IgD-negative memory B cell (primary cell): ENCODE results near the gene FAM174C. TPM values are rescaled to one million over a fixed set of nuclear protein-coding genes. Genes with fewer than 3 reads are reported as not detected.

Experiments used
- H3K27ac Mint-ChIP-seq, 3 donors: one replicate each; pipeline ENCODE4 v1.8.0; 2020 to 2022; ENCODE audit warnings: mild to moderate bottlenecking in 3 of 3, mixed read lengths in 3 of 3, moderate library complexity in 1 of 3
- H3K27me3 Mint-ChIP-seq: one replicate; pipeline ENCODE4 v1.8.0; 2021; ENCODE audit warnings: mixed read lengths
- H3K36me3 Mint-ChIP-seq: one replicate; pipeline ENCODE4 v1.8.0; 2020; ENCODE audit warnings: mild to moderate bottlenecking, mixed read lengths
- H3K4me1 Mint-ChIP-seq, 3 donors: one replicate each; pipeline ENCODE4 v1.8.0; 2020 to 2022; ENCODE audit warnings: mixed read lengths in 3 of 3, mild to moderate bottlenecking in 1 of 3
- H3K4me3 Mint-ChIP-seq, 4 donors: one replicate each; pipeline ENCODE4 v1.8.0; 2020 to 2022; ENCODE audit warnings: mild to moderate bottlenecking in 4 of 4, mixed read lengths in 4 of 4, moderate library complexity in 3 of 4
- H3K9me3 Mint-ChIP-seq, 3 donors: one replicate each; pipeline ENCODE4 v1.8.0; 2020 to 2021; ENCODE audit warnings: mixed read lengths in 3 of 3, mild to moderate bottlenecking in 1 of 3
- polyA plus RNA-seq: library from polyadenylated mRNA; unstranded; fragments of 300-500 nt; fragmentation: Illumina TruSeq; gene quantifications from one replicate; pipeline ENCODE4 v1.2.3, GENCODE V29; 2021

FAM174C gene
- polyA plus RNA-seq, 1 donor from 2014 or later, result 115 TPM

DNA sequence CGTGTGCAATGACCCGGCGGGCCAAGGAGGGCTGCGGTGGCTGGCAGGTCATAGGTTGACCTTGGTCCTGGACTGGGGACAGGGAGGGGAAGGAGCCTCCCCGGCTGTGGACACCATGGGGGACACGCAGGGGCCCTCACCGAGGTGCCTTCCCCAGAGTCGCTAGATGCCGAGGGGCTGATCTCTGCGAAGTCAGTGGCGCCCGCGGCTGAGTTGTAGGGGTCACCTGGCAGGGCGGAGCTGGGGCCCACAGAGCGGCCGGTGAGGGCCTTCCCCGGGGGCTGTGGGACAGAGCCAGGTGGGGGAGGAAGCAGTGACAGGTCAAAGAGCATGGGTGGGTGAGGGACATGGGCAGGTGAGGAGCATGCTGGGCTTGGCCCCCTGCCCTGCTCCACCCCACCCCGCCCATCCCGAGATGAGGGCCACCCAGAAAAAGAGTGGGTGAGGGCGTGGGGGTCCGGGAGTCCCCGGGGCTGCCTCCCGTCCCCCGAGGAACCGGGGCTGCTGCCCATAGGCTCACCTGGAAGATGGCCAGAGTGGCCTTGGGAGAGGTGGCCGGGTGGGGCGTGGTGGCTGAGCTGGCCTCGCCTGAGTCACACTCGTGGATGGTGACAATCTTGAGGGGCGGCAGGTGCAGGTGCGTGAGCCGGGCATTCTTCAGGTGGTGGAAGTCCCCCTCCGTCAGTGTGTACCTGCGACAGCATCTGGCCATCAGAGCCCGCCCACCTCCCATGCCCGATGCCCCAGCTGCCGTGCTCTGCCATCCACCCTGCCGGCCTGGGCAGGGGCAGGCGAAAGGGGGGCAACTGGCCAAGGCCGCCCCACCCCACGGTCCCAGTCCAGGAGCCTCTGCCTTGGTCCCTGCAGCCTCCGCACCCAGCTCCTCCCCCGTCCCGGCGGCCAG lies 41.0 kb upstream of the FAM174C start:
- peaks cover 6% of the 10 kb centered on the region for H3K27me3 Mint-ChIP-seq
- H3K4me1 Mint-ChIP-seq, result peaks cover 0 to 8% (median 5%) of the 10 kb centered on the region in 3 donors
- H3K4me3 Mint-ChIP-seq, result no peak overlapping the region
- no peak overlapping the region for H3K27ac Mint-ChIP-seq
- H3K9me3 Mint-ChIP-seq, result peaks cover 0 to 2% (median 0%) of the 10 kb centered on the region in 3 donors
- H3K36me3 Mint-ChIP-seq, result no peaks in the 10 kb centered on the region

- no peaks in the 10 kb centered on the region for H3K36me3 Mint-ChIP-seq
- peaks cover 6% of the 10 kb centered on the region for H3K27me3 Mint-ChIP-seq
- H3K27ac Mint-ChIP-seq, result no peak overlapping the region
- peaks cover 0 to 2% (median 0%) of the 10 kb centered on the region in 3 donors for H3K9me3 Mint-ChIP-seq
- H3K4me3 Mint-ChIP-seq, result no peak overlapping the region
- H3K4me1 Mint-ChIP-seq, result peaks cover 0 to 9% (median 7%) of the 10 kb centered on the region in 3 donors
Measured at GRCh38 chr19:1234955-1235380, 40.4 kb upstream of the FAM174C start.

- no peak overlapping the region for H3K27ac Mint-ChIP-seq
- peaks cover 0 to 2% (median 0%) of the 10 kb centered on the region in 3 donors for H3K9me3 Mint-ChIP-seq
- H3K4me1 Mint-ChIP-seq, result peaks cover 0 to 9% (median 7%) of the 10 kb centered on the region in 3 donors
- H3K27me3 Mint-ChIP-seq, result peaks cover 6% of the 10 kb centered on the region
- no peak overlapping the region for H3K4me3 Mint-ChIP-seq
- no peaks in the 10 kb centered on the region for H3K36me3 Mint-ChIP-seq
Measured at GRCh38 chr19:1235625-1236538, 39.4 kb upstream of the FAM174C start.

DNA sequence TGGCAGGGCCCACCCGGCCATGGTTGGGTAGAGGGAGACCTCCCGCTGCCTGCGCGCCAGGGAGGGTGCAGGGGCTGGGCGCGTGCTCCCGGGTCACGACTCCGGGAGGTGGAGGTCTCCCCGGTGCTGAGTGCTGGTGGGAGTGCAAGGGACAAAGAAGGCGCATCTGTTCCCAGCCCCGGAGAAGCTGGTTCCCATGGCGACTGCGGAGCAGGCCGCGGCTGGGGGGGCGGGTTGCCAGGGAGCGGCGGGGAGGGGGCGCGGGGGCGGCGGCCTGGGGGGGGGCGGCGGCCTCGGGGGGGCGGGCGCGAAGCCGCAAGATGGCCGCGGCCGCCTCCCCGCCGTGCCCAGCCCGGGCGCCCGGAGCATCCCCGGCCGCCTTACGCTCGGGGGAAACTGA lies 38.8 kb upstream of the FAM174C start:
- peaks cover 8% of the 10 kb centered on the region for H3K27me3 Mint-ChIP-seq
- H3K9me3 Mint-ChIP-seq, result peaks cover 0 to 2% (median 0%) of the 10 kb centered on the region in 3 donors
- H3K36me3 Mint-ChIP-seq, result peaks cover 2% of the 10 kb centered on the region
- H3K4me3 Mint-ChIP-seq, result no peak overlapping the region
- H3K4me1 Mint-ChIP-seq, result peaks cover 4 to 12% (median 10%) of the 10 kb centered on the region in 3 donors
- H3K27ac Mint-ChIP-seq, result no peak overlapping the region

- no peak overlapping the region for H3K4me3 Mint-ChIP-seq
- peaks cover 0 to 2% (median 0%) of the 10 kb centered on the region in 3 donors for H3K9me3 Mint-ChIP-seq
- H3K4me1 Mint-ChIP-seq, result peaks cover 5 to 13% (median 11%) of the 10 kb centered on the region in 3 donors
- H3K27ac Mint-ChIP-seq, result no peak overlapping the region
- peaks cover 2% of the 10 kb centered on the region for H3K36me3 Mint-ChIP-seq
- H3K27me3 Mint-ChIP-seq, result peaks cover 8% of the 10 kb centered on the region
Measured at GRCh38 chr19:1237027-1237659, 38.2 kb upstream of the FAM174C start.

DNA sequence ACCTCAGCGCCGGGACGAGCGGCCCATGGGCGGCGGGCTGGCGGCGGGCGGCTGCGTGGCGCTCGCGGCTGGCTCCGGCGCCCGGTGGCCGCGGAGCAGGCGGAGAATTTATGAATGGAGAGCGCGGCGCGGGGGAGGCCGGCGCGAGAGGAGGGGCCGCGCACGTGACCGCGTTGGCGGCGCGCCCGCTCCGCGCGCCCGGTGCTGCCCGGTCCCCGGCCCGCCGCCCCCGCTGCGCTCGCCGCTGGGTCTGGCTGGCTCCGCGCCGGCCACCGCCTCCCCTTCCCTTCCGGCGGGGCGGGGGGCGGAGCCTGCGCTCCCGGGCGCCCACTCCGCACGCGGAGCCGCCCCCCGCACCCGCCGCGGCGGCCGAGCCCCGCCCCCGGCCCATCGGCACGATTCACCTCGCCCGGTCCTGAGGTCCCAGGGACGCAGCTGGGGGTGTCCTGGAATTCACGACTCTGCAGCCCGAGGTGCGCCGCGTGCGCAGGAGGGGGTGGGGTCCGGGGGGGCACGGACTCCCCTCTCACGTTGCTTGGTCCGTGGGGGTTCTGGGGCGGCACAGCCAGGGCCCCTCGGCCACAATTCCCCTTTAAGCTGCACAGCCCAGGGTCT lies 37.5 kb upstream of the FAM174C start, which contains the start of gene CBARP:
CBARP (minus strand) TSS at position 252 of the 615 bp plus-strand sequence. CDS start 1,905 bp downstream, outside the sequence.
- peak within 1 kb of the TSS; percentile 63 to 95 (median 71) for H3K27ac Mint-ChIP-seq
- H3K4me1 Mint-ChIP-seq, result peaks cover 5 to 13% (median 12%) of the 10 kb centered on the region in 3 donors
- H3K4me3 Mint-ChIP-seq, result peak within 1 kb of the TSS; percentile 84 to 94 (median 88)
- peaks cover 0 to 2% (median 0%) of the 10 kb centered on the region in 3 donors for H3K9me3 Mint-ChIP-seq
- H3K36me3 Mint-ChIP-seq, result peaks cover 2% of the 10 kb centered on the region
- peaks cover 8% of the 10 kb centered on the region for H3K27me3 Mint-ChIP-seq

GRCh38 chr19:1238369-1239303 lies 36.7 kb upstream of the FAM174C start:
- Mint-ChIP-seq H3K36me3 (peaks cover 2% of the 10 kb centered on the region), H3K27me3 (peaks cover 8% of the 10 kb centered on the region), H3K27ac (peak overlapping the region; percentile 63 to 95 (median 71)), H3K4me1 (peaks cover 5 to 18% (median 13%) of the 10 kb centered on the region in 3 donors), H3K4me3 (peak overlapping the region; percentile 84 to 94 (median 88)), H3K9me3 (peaks cover 0 to 2% (median 0%) of the 10 kb centered on the region in 3 donors)

- Mint-ChIP-seq H3K27me3 (peaks cover 8% of the 10 kb centered on the region), H3K36me3 (peaks cover 2% of the 10 kb centered on the region), H3K27ac (peak overlapping the region; percentile 63 to 95 (median 71))
Measured at GRCh38 chr19:1239420-1239795, 35.9 kb upstream of the FAM174C start.

DNA sequence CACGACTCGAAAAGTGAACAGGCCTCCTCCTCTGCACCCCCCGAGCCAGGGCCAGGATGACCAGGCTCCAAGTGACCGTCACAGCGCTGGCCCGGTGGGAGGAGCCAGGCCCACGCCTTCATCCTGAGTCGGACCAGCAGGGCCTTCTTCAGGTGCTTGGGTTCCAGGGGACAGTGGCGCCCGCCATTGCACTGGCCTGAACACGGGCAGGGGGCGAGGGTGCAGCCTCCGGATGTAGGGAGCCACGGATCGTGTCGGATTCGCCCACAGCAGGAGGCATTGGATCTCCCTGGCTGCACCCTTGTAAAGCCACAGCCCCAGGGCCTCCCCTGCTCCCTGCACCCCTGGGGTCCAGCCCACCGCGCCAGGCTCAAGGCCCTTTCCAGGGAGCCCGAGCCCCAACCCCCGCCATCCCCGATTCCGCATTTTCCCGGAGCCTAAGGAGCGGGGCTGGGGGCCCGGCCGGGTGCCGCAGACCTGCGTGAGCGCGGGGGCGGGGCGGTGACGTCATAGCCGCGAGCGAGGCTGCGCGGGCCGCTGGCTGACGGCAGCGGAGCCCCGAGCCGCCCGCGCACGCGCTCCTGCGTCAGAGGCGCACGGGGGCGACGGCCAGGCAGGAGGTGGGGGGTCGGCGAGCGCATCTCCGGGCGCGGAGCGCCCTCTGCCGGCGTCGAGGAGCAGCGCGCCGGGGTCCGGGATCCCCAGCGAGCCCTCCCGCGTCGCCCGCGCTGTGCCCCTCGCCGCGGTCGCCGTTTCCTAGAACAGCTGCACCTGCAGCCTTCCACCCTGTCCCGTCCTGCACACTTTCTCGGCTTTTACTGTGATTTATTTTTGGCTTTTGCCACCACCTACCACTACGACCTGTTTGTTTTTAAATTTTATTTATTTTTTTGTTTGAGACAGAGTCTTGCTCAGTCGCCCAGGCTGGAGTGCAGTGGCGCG lies 35.3 kb upstream of the FAM174C start:
- H3K4me1 Mint-ChIP-seq, result peaks cover 10 to 20% (median 15%) of the 10 kb centered on the region in 3 donors
- peaks cover 8% of the 10 kb centered on the region for H3K27me3 Mint-ChIP-seq
- H3K9me3 Mint-ChIP-seq, result peaks cover 0 to 2% (median 0%) of the 10 kb centered on the region in 3 donors
- H3K36me3 Mint-ChIP-seq, result peaks cover 2% of the 10 kb centered on the region
- H3K4me3 Mint-ChIP-seq, result peak overlapping the region in 3 of 4 donors; percentile 59 to 87 (median 74)
- peak overlapping the region in 2 of 3 donors; percentile 63 to 95 for H3K27ac Mint-ChIP-seq

More at GRCh38 chr19:1239420-1239795, 35.9 kb upstream of the FAM174C start:
- H3K9me3 Mint-ChIP-seq, result peaks cover 0 to 2% (median 0%) of the 10 kb centered on the region in 3 donors
- H3K4me1 Mint-ChIP-seq, result peaks cover 6 to 18% (median 13%) of the 10 kb centered on the region in 3 donors
- H3K4me3 Mint-ChIP-seq, result peak overlapping the region; percentile 55 to 90 (median 76)

DNA sequence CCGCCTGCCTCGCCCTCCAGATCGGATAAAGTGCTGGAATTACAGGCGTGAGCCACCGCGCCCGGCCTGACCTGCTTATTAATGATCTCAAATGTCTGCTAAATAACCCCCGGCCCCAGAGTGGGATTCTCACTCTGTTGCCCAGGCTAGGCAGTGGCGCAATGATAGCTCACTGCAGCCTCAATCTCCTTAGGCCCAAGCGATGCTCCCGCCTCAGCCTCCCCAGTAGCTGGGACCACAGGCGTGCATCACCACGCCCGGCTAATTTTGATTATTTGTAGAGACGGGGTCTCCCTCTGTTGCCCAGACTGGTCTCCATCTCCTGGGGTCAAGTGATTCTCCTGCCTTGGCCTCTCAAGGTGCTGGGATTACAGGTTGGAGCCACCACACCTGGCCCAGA lies 34.4 kb upstream of the FAM174C start:
- H3K36me3 Mint-ChIP-seq, result peaks cover 2% of the 10 kb centered on the region
- peak overlapping the region in 3 of 4 donors; percentile 83 to 95 (median 89) for H3K4me3 Mint-ChIP-seq
- peaks cover 10 to 20% (median 15%) of the 10 kb centered on the region in 3 donors for H3K4me1 Mint-ChIP-seq
- peak overlapping the region; percentile 81 to 97 (median 95) for H3K27ac Mint-ChIP-seq
- H3K27me3 Mint-ChIP-seq, result peaks cover 8% of the 10 kb centered on the region
- H3K9me3 Mint-ChIP-seq, result peaks cover 0 to 2% (median 0%) of the 10 kb centered on the region in 3 donors

DNA sequence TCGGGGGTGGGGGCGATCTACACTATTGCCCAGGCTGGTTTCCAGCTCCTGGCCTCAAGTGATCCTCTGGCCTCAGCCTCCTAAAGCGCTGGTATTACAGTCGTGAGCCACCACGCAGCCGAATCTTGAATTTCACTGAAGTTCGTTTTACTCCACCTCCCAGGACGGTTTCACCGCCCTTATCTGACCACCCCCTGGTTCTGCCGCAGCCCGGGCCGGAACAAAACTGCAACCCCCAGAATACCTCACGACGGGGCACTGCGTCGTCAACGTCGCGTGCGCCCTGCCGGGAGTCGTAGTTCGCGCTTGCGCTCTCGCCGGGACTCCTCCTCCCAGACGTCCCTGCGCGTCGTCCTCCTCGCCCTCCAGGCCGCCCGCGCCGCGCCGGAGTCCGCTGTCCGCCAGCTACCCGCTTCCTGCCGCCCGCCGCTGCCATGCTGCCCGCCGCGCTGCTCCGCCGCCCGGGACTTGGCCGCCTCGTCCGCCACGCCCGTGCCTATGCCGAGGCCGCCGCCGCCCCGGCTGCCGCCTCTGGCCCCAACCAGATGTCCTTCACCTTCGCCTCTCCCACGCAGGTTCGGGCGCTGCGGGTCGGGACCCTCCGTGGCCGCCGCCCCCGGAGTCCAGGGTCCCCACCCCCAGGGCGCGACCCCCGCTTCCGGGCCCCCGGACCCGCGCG lies 33.8 kb upstream of the FAM174C start, which contains the start of gene ATP5F1D:
ATP5F1D (plus strand) TSS at position 335 of the 679 bp plus-strand sequence; CDS start at position 435, 100 bp downstream.
- H3K4me1 Mint-ChIP-seq, result peaks cover 10 to 24% (median 17%) of the 10 kb centered on the region in 3 donors
- H3K9me3 Mint-ChIP-seq, result peaks cover 0 to 2% (median 0%) of the 10 kb centered on the region in 3 donors
- peak within 1 kb of the TSS; percentile 81 to 97 (median 95) for H3K27ac Mint-ChIP-seq

More for the DNA sequence above, 33.8 kb upstream of the FAM174C start, which contains the start of gene ATP5F1D:
- peaks cover 2% of the 10 kb centered on the region for H3K36me3 Mint-ChIP-seq
- H3K4me3 Mint-ChIP-seq, result peak within 1 kb of the TSS; percentile 86 to 96 (median 92)
- peaks cover 8% of the 10 kb centered on the region for H3K27me3 Mint-ChIP-seq
